ENCODE results near the gene LRMDA.

Gene LRMDA

GRCh38 chr10:75425291-75426079 is 5.9 kb upstream of the LRMDA start:
- no peak for DNase-seq

- no peak for DNase-seq
Measured at GRCh38 chr10:75426880-75427279, 4.5 kb upstream of the LRMDA start.

DNA sequence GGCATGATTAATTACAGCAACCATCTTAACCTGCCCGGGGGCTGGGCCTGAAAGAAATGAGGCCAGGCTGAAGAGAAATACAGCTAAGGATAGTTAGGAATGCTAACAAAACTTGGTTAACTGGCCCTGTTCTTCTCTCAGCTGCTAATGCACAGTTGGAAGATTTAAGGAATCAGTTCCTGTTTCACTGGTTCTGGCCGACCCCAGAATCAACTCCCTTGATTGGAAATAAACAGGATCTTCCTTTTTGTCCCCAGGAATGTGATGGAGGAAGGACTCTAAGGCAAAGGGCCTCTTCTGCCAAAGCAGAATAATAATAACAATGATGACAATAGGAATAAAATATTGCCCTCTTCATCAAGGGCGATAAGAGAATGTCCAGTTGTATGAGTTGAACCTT is 3.5 kb upstream of the LRMDA start:
- DNase-seq: no peak

GRCh38 chr10:75428434-75429158 is 2.8 kb upstream of the LRMDA start:
- no peak for DNase-seq

GRCh38 chr10:75429159-75429827 is 2.1 kb upstream of the LRMDA start:
- no peak for DNase-seq

DNA sequence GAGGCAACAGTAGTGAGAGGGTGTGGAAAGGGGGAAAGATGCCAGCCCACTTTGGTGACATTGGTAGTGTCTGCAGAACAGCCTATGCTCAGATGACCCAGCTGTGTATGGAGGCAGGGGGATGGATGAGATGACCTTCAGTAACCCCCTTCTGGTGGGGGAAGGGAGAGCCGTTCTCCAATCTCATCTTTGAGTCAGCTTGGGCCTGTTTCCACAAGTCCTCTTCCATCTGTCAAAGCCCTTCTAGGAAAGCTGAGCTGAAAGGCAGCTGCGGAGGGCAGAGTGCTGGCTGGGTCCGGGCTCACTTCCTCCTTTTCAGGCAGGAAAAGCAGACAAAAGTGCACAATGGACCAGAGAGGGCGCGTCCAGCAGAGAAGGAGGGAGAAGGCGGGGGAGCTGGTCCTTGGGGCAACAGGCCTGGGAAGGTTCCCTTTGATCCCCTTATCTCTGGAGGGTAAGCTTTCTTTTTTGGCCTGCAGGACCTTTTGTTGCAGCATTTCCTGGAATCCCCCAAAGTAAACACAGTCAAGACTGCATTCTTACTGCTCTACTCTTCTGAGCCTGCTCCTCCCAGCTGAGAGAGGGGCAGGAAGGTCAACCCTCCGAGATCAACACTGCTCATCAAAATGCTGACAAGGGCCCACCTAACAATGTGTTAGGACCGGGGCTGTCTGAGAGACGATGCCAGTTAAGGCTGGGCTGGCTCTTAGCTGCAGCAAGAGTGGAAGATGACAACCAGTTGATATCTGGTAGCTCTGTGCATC is 1.2 kb upstream of the LRMDA start:
- DNase-seq: no peak

DNA sequence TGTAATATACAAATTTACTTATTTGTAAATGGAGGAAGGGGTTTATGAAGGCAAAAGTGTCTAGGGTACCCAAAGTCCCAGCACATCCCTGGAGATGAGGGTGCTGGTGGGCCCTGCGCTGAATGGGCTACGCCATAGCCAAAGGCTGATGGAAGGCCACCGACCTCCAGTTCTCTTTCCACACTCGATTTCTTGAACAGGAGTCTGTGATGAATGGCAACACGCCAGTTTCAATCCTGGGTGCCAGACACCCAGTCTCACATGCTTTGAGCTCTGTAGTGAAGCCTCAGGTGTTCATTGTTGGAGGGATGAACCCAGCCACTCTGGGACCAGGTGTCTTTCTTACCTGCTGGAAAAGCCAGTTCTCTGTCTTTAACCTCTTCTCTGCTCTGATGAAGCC is 752 bp downstream of the LRMDA start:
- no peak for DNase-seq

DNA sequence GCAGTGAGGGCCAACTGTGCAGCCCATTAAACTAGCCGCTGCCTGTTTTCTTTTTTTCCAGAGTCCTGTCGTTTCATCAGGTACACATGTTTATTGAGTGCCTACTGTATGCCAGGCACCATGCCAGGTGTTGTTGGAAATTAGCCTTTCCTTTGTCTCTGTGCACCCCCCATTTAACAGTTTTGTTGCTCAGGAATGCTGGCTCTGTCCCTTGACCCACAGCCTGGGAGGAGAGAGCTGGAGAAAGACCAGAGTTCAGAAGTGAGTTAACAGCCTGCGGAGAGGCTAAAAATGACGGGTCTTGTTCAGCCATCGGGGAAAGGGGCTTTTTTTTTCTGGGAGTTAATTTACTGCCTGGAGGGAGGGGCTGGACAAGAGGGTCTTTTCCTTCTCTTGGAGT is 1.3 kb downstream of the LRMDA start:
- DNase-seq: no peak

GRCh38 chr10:75433216-75433615 is 1.8 kb downstream of the LRMDA start:
- no peak for DNase-seq

DNA sequence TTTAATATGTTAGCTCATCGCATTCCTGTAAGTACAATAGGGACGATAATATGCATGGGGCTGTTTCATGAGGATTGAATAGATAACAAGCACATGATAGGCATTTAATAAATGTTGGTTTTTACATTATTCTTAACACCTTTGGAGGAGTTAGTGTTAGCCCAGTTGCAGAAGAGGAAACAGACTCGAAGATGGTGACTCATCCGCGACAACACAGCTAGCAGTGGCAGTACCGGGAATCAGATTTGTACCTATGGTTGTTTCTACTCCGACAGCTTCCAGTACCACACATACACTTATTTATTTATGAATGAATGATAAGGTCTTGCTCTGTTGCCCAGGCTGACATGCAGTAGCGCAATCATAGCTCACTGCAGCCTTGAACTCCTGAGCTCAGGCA is 2.9 kb downstream of the LRMDA start:
- DNase-seq: no peak

GRCh38 chr10:75435291-75435690 is 3.9 kb downstream of the LRMDA start:
- no peak for DNase-seq

- DNase-seq: no peak
Measured at GRCh38 chr10:75436896-75437295, 5.5 kb downstream of the LRMDA start.

DNA sequence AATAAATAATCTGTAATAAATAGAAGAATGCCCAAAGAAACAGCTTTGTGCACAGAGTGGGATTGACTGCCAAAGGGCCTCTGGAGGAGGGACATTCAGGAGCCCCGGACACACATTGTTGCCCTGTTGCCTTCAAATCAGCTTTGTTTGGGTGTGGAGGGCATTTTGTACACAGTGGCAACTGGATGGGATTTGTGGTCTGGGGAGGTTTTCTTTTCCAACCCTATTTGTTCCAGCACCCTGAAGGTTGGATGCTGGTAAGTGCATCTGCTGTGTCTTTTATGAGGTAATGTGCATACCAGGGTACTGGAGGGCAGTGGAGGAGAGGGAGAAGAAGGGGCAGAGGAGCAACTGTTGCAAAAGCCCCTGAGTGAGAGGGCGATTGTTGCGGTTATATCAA is 6.3 kb downstream of the LRMDA start:
- DNase-seq: no peak

- no peak for DNase-seq
Measured at GRCh38 chr10:75438275-75438674, 6.9 kb downstream of the LRMDA start.

- DNase-seq: no peak
Measured at GRCh38 chr10:75439811-75440210, 8.4 kb downstream of the LRMDA start.

DNA sequence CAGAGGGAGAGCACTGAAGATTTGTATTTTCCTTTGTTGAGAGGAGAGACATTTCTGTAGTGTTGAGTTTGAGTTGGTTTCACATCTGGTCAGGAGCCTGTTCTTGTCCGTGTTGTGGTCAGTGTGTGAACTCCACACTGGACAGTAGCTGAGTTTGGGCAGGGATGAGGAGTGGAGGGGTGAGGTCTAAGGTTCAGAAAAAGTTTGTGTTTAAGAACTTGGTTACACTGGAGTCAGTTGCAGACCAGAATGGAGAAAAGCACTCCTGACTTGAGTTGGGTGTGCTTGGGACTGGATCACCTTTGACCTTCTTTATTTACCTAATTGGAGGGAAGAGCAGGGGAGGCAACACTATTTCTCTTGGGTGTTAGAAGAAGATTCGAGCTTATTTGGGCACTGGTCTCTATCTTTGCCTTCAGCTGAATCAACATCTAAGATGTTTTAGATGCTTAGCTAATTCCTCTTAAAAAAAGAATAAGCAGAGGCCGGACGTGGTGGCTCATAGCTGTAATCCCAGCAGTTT is 8.9 kb downstream of the LRMDA start:
- DNase-seq: no peak

GRCh38 chr10:75441196-75441595 is 9.8 kb downstream of the LRMDA start:
- no peak for DNase-seq

DNA sequence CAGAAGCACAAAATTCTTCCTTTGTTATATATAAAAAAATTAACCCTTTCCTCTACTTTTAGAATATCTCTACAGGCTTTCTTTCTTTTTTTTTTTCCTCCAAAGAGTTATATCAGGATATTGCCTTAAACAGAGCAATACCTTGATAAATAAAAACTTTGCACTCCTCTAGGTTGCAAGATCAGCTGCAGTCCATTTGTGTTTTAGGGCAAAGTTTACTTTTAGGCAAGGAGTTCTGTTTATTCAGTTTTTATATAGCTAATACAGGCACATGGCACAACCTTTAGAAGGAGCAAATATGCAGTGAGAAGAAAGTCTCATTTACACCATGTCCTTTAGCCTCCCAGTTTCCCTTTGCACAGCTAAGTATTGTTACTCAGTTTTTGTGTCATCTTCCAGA is 10.3 kb downstream of the LRMDA start:
- no peak for DNase-seq

GRCh38 chr10:75443362-75443761 is 11.9 kb downstream of the LRMDA start:
- no peak for DNase-seq

DNA sequence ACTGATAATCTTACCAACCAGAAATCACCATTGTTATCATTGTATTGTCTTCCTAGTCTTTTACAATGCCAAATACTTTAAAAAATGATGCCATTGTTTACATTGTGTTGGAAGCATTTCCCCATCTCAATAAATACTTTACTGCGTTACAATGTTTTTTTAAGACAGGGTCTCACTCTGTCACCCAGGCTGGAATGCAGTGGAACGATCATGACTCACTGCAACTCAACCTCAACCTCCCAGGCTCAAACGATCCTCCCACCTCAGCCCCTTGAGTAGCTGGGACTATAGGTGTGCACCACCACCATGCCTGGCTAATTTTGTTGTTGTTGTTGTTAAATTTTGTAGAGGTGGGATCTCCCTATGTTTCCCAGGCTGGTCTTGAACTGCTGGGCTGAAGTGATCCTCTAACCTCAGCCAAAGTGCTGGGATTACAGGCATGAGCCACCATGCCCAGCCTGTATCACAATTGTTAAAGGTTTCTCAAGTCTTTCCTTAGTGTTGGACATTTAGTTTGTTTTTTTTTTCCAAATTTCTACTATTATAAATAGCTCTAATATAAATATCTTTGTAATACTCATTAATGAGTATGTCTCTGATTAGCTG is 13.5 kb downstream of the LRMDA start:
- no peak for DNase-seq

GRCh38 chr10:75446508-75446907 is 15.1 kb downstream of the LRMDA start:
- no peak for DNase-seq

- no peak for DNase-seq
Measured at GRCh38 chr10:75448166-75448565, 16.7 kb downstream of the LRMDA start.
